Fibroblast of lung (primary cell): ENCODE data around the gene IL6.

Experiments
- EZH2 ChIP-seq: IDR thresholded peaks from 2 replicates; pipeline ENCODE4 v1.5.1; 2012; ENCODE audit warnings: low read length, control low read depth, mild to moderate bottlenecking; ENCODE audit errors: missing control alignments
- TF ChIP-seq, protein P1 (sequence below), 2 donors: IDR thresholded peaks in 1 of 2; conservative IDR thresholded peaks in 1 of 2; 1 replicate in 1 of 2; 2 replicates in 1 of 2; pipeline ENCODE4 v1.5.1; 2011 to 2012; ENCODE audit warnings: low read length in 2 of 2, control low read depth in 1 of 2, inconsistent platforms in 1 of 2, low read depth in 1 of 2, mild to moderate bottlenecking in 1 of 2

DNA sequence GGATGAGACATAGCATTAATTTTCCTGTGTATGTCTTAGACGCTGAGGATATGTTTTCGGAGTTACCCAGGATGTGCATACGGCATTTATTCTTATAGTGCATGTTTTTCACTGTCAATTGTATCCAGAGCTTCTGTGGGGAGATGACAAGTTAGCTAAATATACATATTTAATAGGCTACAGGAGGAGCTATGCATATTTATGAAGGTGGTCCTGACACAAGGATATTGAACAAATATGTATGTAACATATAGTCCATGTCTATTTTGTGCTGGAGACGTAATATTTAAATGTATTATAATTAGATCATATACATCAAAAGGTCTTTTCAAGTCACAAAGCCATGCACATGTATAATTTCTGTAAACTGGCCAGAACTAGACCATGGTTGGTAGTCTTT lies 16.0 kb downstream of the IL6 start:
- TF ChIP-seq, protein P1, sequence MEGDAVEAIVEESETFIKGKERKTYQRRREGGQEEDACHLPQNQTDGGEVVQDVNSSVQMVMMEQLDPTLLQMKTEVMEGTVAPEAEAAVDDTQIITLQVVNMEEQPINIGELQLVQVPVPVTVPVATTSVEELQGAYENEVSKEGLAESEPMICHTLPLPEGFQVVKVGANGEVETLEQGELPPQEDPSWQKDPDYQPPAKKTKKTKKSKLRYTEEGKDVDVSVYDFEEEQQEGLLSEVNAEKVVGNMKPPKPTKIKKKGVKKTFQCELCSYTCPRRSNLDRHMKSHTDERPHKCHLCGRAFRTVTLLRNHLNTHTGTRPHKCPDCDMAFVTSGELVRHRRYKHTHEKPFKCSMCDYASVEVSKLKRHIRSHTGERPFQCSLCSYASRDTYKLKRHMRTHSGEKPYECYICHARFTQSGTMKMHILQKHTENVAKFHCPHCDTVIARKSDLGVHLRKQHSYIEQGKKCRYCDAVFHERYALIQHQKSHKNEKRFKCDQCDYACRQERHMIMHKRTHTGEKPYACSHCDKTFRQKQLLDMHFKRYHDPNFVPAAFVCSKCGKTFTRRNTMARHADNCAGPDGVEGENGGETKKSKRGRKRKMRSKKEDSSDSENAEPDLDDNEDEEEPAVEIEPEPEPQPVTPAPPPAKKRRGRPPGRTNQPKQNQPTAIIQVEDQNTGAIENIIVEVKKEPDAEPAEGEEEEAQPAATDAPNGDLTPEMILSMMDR (conservative IDR thresholded peaks at IDR 0.05 in 1 of 2, IDR thresholded peaks at IDR 0.05 in 1 of 2; ENCODE audit: low read depth in 1 of 2, low read length in 2 of 2), result no peak
- TF ChIP-seq EZH2, result no peak
